Measurements from ENCODE around the gene CLEC16A.
A peak's percentile ranks its signal among the peaks of the same experiment; 100 is the strongest.
"Not testable (repeated sequence)": the region's sequence is repeated elsewhere in the genome, so short reads cannot be mapped to it uniquely, and the experiment has no call there.

CLEC16A gene

DNA sequence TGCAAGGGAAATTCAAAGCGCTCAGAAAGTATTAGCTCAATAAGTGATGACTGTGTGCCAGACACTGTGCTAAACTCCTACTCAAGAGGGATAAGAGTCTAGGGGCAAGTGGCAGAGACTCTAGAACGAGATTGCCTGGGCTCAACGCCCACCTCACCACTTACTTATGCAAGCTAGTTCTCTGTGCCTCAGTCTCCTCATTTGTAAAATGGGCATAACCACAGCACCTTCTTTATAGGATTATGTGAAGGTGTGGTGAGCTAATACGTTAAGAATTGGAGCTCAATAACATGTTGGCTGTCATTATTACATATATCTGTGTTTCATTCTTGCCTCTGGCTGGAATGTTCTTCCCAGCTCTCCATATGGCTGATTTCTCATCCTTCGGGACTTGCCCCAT, 17.5 kb upstream of the CLEC16A start:
- DNase-seq, result no peak

DNA sequence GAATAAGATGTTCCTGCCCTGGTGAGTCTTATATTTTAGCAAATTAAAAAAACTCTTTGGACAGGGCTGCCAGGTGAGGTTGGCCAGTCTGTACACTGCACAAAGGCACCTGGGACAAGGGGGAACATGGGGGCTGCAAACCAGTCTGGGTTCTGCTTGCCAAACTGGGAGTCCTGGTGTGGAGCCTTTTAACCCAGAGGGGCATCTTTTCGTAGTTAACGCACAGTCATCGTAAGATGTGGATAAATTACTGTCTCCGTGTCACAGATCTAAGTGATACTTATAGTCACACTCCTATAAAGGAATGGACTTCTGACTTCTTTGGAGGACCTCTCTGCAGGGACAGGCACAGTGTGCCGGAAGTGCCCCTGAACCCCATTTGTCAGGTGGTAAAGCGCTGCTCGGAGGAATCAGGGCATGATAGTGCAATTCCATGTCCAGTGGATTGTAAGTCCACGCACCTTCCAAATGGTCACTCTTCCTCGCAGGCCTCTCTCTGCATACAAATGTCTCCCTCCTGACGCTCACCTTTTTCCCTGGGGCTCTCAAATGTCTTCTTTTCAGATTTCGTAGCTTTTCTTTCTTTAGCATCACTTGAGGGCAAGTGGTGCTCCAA, 16.8 kb upstream of the CLEC16A start:
- no peak for DNase-seq

DNA sequence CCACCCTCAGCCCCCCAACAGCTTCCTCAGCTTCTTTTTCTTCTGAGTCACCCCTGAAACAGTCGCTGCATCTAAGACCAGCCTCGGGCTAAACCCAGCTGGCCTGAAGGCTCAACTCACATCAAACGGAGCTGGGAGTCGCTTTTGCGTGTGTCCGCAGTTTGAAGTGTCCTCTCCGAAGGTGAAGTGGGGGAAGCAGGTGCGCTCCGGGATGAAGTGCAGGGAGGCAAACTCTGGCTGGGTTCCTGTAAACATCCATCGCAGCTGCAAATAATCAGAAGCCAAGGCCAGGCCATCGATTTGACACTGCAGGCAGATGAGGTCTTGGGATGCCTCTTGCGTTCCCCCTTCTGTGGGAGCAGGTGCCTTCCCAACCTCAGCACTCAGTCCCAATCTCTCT, 15.3 kb upstream of the CLEC16A start:
- not testable (repeated sequence) for DNase-seq

DNA sequence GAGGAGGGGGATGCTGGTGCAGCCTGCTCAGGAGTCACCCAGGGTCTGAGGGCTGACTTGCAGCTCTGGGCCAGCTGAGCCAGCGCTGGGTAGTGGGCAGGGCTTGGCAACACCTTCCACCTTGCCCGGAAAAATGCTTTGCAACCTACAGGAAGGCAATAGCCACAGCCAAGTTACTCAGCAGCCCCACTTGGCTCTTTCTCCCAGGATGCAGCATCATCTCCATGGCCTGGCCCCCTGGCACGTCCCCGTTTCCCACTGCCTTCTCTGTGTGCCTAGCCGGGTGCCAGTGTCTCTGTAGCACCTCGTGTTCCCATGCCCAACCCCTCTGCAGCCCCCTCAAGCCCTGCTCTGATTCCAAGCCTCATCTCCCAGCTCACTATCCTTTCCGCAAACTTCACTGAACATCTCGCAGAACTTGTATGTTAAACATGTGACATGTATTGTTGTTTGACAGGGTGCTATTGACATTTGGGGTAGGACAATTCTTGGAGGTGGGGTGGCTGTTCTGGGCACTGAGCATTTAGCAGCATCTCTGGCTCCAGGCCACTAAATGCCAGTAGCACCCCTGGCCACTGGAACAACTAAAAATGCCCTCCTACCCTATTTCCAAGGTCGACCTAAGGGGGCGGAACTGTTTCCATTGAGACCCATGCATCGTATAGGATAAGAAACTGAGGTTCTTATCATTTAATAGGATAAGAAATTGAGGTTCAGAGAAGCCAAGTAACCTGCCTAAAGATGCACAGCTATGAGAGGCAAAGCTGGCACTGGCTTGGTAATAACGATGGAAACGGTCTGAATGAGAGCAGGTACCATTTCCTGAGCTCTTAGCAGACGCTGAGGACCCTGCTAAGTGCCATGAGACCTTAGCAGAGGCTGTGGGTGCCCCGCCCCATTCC, 14.3 kb upstream of the CLEC16A start:
- peak; percentile 53 for DNase-seq

DNA sequence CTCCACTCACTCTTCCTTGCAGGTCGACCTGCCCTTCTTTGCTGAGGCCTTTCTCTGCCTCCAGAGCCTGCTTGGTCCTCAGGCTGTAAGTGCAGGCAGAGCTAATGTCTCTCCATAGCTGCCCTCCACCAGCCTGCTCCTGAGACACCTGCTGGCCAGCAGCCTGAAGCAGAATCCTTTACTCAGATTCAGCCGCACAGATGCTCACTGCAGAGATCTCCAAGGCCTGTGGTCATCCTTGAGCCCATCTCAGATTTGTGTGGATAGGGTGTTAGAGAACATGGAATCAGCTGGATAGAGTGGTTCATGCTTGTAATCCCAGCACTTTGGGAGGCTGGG, 13.6 kb upstream of the CLEC16A start:
- DNase-seq, result peak; percentile 42

DNA sequence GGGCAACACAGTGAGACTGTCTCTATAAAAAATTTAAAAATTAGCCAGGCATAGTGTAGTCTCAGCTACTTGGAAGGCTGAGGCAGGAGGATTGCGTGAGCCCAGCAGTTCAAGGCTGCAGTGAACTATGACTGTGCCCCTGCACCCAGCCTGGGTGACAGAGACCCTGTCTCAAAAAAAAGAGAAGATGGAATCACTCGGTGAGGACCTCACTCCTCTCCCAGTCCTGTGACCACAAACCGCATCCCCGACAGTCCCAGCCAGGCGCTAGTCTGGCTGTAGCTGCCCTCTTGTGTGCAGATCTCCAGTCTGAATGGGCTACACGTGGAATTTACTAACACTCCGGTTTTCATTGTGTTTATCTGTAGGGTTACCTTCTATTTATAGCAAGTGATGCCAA, 13.2 kb upstream of the CLEC16A start:
- DNase-seq, result peak; percentile 54

DNA sequence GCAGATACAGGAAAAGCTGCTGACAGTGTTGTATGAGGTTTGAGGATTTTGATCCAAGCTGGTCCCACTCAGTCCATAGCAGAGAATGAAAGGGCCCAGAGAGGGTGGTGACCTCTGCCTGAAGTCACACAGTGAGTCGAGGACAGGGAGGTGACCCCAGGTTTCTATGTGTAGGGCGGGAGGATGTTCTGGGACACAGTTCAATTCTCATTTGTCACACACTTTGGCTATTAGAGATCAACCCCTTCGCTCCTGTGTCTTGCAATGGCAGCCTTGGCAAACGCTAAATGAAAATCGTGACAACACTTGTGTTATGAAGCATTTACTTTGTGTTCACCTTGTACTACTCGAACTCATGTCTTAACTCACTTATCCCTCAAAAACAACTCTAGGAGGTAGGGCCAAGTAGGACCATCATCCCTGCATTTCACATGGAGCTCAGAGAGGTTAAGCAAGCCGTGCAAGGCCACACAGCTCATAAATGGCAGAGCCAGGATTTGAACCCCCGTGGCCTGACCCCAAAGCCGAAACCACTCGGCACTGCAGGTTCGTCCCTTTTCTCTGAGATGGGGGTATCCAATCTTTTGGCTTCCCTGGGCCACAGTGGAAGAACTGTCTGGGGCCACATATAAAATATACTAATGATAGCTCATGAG, 12.3 kb upstream of the CLEC16A start:
- DNase-seq, result no peak

DNA sequence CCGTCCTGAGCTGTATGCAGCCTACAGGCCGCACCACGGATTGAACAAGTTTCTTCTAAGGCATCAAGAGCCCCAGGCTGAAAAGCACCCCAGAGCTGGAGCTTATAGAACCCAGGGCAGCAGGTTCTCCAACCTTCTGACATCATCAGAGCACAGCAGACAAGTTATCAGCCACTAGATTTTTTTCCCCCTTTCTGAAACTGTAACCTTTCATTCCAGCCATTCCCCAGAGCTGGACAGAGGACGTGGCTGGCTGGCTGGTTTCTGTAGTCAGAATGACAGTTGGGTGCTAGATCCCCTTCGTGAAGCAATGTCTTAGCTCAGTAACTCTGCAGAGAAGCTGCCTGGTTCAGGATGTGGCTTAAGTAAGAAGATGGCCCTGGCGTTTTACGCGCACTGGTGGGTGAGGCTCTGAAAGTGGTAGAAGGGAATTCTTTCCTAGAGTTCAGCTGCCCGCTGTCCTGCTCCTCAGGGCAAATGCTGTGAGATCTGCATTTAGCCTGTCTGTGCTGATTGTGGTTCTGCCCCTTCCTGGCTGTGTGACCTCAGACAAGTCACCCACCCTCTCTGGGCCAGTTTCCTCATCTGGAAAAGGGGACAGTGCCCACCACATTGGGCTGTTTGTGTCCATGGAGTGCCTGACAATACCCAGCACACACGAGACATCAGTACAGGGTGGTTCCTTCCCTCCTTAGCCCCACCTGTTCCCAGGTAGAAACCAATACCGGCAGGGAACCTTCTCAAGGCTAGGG, 11.2 kb upstream of the CLEC16A start:
- DNase-seq, result peak; percentile 45

DNA sequence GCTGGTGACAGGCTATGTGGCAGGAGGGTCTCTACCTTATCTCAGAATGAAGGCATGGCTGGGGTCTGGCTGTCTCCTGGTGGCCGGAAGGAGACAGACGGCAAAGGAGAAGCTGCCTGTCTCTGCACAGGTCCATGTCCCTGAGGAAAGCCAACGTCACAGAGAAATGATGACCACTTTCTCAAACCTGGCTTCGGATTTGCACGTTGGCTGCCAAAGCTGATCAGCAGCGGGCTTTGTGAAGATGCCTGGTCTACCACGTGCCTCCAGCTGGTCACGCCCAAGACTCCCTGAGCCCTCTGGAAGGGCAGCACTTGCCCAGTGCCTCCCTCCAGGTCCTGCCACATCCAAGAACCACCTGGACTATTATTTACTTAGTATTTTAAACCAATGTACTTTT, 10.5 kb upstream of the CLEC16A start:
- no peak for DNase-seq

DNA sequence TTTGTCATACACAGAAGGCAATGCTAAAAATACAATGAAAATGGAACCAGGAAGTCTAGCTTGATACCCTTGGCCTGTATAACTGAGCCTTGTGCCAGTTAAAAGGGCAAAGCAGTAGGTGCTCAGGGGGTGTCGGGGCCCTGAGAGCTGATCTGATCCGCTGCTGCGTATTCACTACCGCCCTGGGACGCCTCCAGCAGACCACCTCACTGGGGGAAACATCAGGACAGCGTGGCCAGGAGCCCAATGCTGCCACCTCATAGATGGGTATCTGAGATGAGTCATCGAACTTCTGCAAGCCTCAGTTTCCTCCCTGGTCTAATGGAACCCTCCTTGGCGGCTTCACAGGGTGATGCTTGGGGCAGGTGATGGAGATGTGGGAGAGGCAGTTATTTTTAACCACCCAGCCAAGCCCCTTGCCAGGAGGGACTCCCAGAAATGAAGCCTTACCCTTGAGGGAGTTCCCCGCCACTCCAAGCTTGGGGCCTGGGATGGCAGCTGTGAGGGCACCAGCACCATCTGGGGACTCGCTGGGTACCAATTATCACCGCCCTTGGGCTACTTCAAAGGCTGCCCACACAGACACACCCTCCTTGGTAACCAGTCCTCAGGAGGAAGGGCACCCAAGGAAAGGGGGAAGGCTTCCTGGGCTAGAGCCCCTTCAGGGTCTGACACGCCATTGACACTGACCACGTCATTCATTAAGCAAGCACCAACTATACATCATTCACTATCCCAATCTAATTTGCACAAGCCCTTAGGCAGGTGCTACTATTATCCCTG, 9.8 kb upstream of the CLEC16A start:
- no peak for DNase-seq

DNA sequence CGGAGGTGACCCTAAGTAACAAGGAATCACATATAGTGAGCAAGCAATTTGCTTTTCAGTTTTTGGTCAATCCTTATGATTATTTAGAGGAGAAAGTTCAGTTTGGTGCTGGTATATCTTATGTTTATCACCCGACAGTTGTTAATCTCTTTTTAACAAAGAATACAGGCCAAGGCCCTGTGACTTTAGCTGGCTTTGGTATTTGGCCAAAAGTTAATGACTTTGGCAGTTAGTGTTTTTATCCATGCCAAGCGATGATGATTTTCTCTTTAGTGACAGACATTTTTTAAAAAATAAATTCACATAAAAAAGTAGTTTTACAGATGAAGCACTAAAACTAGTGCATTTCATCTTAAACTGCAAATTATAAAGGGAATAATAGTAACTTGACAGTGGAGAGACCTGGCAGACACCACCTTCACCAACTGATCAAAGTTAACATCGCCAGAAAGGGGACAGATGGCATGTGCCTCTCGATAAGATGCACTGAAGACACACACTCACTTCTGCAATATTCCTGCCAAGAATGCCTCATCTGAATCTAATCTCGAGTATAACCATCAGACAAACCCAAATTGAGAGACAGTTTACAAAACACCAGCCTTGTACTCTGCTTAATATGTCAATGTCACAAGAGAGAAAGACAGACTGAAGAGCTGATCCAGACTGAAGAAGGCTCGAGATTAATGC, 9.0 kb upstream of the CLEC16A start:
- peak; percentile 80 for DNase-seq

DNA sequence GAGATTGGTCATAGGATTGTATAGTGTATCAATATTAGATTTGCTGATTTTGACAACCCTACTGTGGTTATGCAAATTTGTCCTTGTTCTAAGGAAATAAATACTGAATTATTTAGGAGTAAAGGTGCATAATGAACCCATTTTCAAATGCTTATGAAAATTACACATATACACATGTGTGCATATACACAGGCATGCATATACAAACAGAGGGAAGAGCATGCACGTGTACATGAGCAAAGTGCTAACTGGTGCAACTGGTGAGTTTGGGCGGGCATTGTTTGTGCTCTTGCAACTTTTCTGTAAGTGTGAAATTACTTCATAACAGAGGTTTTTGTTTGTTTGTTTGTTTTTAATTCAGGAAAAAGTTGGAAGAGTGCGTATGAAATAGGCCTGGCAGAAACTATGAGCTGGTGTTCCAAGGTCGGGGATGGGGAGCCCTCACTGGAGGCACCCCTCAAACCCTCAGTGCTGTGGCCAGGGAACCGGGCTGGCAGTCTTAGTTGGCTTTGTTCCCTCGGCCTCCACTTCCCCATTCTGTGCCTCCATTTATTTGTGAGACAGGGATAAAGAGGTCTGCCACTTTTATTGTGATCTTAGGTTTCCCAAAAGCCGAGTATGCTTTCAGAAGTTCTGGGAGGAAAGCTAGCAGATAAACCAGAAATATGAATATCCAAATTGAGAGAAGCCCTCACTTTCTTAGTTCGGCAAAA, 7.9 kb upstream of the CLEC16A start:
- no peak for DNase-seq

DNA sequence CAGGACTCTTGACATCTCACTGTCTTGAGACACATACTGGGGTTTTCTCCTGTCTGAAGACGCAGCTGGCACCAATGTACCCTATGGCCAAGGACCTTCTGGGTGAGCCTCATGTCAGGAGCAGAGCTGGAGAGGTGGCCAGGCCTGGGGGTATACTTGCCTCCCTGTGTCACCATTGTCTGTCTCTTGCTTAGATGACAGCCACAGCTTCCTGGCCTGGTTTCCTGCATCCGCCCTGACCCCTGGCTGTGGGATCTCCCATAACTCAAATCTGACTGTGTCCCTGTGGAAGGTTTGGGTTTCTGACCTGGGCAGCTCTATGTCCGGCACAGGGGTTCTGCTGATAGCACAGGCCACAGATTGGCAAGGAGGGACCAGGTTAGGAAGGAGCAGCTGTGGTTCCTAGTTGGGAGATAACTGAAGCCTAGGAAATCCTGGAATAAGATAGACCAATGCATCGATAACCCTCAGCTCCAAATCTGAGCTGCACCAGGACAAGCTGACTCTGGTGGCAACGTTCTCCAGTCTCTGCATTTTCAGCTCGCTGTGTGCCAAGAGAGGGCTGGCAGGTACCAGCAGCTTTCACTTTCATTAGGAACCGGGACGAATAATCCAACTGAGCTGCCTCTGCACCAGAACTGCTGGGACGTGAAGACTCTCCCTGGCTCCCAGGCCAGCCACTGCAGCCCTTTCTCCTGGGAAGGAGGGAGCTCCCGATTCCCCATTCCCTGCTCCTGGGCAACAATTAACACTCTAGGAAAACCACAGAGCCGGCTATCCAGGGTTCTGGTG, 7.1 kb upstream of the CLEC16A start:
- no peak for DNase-seq

DNA sequence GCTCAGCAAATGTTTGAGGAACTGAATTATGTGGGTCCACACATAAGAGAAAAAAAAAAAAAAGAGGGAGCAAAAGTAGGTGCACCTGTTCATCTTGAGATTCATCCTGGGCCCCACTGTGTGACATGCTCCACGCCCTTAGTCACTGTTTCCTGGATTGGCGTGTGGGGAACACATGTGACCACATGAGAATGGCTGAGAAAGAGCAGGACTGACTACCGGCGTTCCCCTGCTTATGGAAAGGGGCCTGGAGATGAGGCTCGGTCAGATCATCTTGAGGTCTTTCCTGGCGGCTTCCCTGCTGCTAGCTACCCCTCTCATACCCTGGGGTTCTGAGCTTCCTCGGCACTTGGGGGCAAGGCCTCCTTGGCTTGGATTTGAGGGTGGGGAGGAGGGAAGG, 6.0 kb upstream of the CLEC16A start:
- peak; percentile 40 for DNase-seq

DNA sequence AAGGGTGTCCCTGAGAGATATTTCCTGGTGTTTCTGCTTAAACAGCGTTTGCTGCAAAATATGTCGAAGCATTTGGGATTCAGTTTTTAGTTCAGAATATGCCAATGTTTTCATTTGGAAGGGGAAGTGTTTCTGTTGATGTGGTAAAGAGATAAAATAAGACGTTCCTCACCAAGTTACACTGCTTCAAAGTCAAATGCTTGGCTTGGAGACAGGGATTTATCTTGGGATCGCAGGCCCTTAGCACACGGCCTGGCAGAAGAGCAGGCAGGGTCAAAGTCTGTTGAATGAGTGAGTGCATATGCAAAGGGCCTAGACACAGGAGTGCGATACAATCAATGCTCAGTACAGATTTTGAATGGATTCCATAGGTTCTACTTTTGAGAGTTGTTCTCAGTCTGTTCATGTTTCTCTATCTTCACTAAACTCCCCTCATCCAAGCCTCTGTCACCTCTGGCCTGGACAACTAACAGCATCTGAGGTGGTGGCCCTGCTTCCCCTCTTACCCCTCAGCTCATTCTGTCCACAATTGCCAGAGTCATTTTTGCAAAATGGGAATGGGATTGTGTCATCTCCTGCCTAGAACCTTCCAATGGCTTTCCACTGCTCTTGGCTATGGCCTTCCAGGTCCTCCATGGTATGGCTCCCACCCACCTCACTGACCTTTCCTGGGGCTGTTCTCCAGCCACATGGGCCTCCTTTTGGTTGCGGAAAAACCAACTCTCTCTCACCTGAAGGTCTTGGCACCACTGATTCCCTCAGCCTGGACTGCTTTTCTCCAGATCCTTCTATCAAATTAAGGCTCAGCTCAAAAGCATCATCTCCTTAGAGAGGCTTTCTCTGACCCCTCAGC, 5.3 kb upstream of the CLEC16A start:
- DNase-seq, result peak; percentile 68

DNA sequence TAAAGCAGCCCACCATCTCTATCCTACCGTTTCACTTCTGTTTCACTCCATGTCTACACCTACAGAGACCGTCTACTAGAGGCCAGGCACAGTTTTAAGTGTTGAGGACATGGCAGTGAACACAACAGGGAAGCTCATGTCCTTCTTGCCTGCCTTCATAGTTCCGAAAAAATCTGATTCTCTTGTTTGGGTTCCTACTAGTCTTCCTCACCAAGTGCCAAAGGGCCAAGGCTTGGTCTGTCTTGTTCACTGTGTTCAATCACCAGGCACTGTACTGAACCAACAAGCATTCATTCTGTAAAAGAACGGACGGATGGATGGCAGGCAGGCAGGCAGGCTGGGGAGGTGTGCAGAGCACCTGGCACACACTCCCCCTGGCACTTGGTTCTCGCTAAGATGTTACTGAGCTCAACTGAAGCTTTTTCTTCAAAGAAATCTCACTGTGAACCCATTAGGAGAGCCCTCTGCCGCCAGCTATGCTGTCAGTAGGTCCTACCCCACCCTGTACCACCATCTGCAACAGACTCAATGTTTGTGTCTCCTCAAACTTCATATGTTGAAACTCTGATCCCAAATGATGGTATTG, 4.6 kb upstream of the CLEC16A start:
- DNase-seq, result no peak

DNA sequence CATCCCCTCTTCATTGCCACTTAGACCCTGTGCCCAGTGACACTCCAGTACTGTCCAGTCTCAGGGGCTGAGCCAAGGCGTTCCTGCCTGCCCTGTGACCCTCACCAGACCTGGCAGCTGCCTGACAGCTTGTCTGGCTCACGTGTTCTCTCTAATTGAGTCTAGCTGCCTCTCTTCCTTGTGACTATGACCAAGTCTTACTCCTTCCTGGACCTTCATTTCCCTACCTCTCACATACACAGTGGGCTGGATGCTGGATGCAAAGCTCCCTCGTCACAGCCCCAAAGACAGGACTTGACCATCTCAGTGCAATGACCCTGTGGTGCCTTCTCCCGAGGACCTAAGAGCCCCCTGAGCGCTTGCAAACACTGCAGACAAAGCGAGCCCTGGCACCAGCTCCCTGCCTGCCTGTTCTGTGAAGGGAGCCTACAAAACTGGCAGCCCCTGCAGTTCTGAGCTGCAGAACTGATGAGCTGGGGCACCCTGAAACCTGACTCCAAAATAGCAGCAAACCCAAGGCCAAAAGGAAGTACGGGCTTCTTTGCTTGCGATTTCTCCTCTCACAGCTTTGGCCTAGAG, 3.8 kb upstream of the CLEC16A start:
- DNase-seq, result no peak

DNA sequence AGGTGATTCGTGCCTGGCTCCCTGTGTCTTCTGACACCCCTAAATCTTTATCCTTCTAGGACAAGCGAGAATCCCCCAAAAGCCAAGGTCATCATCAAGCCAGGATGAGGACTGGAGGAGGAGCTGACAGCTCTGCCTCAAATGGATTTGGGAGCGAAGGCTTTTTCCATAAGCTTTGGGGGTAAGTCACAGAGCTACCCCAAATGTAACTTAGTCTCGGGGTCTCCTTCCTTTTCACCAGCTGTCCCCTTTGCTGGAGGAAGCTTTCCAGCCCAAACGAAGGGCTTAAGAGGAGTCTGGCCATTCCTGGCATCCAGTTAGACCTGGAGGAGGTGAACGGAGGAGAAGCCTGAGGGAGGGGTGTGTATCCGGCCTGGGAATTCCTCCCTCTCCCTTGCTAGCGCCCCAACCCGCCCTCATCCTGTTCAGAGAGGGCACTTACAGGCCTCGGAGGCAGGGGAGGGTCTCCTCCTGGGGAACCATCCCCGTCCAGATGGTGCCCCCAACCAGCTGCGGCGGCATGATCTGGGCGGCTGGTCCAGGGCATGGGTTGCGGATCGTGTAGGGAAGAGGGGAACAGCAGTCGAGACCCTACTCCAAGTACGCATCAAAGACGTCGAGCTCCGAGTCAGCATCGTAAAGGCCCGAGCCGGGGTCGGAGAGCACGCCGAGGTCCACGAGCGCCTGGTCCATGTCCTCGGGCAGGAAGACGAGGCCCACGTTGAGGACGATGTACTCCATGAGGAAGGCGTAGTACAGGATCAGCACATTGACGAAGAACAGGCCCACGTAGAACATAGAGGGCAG, 3.0 kb upstream of the CLEC16A start:
- DNase-seq, result no peak
